ENCODE measurements around the gene HIF1AN. TPM values are rescaled to one million over a fixed set of nuclear protein-coding genes. Genes with fewer than 3 reads are reported as not detected.

Gene HIF1AN
- total and polyA plus RNA-seq, 10 donors, result 3.0 to 48.2 (median 25.3) TPM

DNA sequence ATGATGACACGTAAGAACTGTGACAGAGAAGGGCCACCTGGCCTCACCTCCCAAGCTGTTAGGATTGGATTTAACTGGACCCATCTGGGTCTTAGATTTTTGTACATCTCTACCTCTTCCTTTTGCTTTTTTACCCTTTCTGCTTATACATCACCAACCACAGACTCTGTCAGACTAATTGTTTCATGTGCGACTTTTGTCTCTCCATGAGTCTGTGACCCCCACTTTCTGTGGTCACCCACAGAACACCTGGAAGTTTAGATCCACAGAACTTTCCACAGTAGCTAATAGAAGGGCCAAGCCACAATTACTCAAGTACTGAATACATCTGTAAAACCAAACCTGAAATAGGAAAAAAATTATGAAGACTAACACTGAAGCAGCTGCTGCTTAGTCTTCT, 39.2 kb upstream of the HIF1AN start:
- 84 to 92% (median 87%) methylated on average over 2 of the region's 2 CpGs for WGBS, 5 donors
- H3K27me3 ChIP-seq (replicated peaks in 1 of 7), result no peaks in the 10 kb centered on the region

DNA sequence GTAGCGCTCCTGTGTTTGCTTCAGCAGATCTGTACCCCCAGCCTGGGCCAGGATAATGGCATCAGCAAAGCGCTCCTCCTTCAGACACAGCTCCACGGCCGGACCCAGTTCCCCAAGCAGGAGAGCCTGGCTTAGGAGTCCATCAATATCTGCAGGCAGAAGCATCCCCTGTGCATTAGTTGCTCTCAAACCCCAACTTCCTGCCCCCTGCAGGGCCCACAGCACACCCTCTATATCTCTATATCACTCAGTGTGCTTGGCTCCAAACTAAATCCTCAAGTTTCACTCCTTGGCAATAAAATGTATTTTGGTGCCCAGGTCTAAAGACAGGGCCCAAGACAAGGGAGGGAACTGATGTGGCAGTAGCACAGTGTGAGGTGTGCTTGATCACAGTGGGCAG, 37.7 kb upstream of the HIF1AN start:
- Histone ChIP-seq H3K4me3 (no peak overlapping the region), H3K9me3 (no peaks in the 10 kb centered on the region), H3K36me3 (peaks cover 0 to 99% (median 52%) of the 10 kb centered on the region in 6 donors), H3K27ac (no peak overlapping the region), H3K27me3 (replicated peaks in 1 of 7) (no peaks in the 10 kb centered on the region), H3K4me1 (peaks cover 0 to 7% (median 0%) of the 10 kb centered on the region in 6 donors)
- intact Hi-C loops (cut with DNase I; ENCODE audit: low total_unique reads), result no loop called here
- TF ChIP-seq POLR2AphosphoS5 (IDR thresholded peaks at IDR 0.05), result no peak
- TF ChIP-seq, protein P1, sequence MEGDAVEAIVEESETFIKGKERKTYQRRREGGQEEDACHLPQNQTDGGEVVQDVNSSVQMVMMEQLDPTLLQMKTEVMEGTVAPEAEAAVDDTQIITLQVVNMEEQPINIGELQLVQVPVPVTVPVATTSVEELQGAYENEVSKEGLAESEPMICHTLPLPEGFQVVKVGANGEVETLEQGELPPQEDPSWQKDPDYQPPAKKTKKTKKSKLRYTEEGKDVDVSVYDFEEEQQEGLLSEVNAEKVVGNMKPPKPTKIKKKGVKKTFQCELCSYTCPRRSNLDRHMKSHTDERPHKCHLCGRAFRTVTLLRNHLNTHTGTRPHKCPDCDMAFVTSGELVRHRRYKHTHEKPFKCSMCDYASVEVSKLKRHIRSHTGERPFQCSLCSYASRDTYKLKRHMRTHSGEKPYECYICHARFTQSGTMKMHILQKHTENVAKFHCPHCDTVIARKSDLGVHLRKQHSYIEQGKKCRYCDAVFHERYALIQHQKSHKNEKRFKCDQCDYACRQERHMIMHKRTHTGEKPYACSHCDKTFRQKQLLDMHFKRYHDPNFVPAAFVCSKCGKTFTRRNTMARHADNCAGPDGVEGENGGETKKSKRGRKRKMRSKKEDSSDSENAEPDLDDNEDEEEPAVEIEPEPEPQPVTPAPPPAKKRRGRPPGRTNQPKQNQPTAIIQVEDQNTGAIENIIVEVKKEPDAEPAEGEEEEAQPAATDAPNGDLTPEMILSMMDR (IDR thresholded peaks at IDR 0.05 in 8 of 11, conservative IDR thresholded peaks at IDR 0.05 in 3 of 11), result no peak
- TF ChIP-seq POLR2A (IDR thresholded peaks at IDR 0.05), result no peak
- 92 to 98% (median 96%) methylated on average over 4 of the region's 4 CpGs for WGBS, 5 donors
- DNase-seq, result no peak

More for the DNA sequence above, 39.2 kb upstream of the HIF1AN start:
- TF ChIP-seq POLR2AphosphoS5 (IDR thresholded peaks at IDR 0.05), result no peak
- no peak for TF ChIP-seq POLR2A (IDR thresholded peaks at IDR 0.05)
- TF ChIP-seq, protein P1 (IDR thresholded peaks at IDR 0.05 in 8 of 11, conservative IDR thresholded peaks at IDR 0.05 in 3 of 11), result no peak
- DNase-seq, result no peak
- H3K4me3 ChIP-seq, result no peak overlapping the region
- no peak overlapping the region for H3K27ac ChIP-seq
- H3K36me3 ChIP-seq, result peaks cover 0 to 99% (median 54%) of the 10 kb centered on the region in 6 donors
- intact Hi-C loops (cut with DNase I; ENCODE audit: low total_unique reads), result no loop called here
- no peaks in the 10 kb centered on the region for H3K9me3 ChIP-seq
- no peaks in the 10 kb centered on the region for H3K4me1 ChIP-seq

DNA sequence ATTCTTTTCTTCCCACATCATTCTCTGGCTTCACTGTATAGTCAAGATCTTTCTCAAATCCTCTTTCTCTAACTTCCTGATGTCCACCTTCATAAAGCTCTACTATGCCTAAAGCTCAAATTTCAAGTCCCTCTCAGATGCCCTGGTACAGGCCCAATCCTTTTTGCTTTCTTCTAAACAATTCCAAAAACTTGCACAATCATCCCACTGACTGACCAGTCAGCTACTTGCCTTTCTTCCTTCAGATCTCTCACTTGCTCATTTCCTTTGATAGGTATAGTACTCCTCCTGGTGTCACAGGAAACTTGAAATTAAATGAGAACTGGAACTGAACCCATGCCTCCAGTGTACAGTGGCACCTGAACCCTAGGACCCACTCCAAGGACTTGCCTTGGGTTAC, 34.3 kb upstream of the HIF1AN start:
- peaks cover 0 to 12% (median 0%) of the 10 kb centered on the region in 6 donors for H3K4me1 ChIP-seq
- no peaks in the 10 kb centered on the region for H3K27me3 ChIP-seq (replicated peaks in 1 of 7)
- intact Hi-C loops (cut with DNase I; ENCODE audit: low total_unique reads), result no loop called here
- no peaks in the 10 kb centered on the region for H3K9me3 ChIP-seq
- TF ChIP-seq POLR2AphosphoS5 (IDR thresholded peaks at IDR 0.05) (no peak), POLR2A (IDR thresholded peaks at IDR 0.05) (no peak)
- TF ChIP-seq, protein P1 (IDR thresholded peaks at IDR 0.05 in 8 of 11, conservative IDR thresholded peaks at IDR 0.05 in 3 of 11), result no peak
- no peak overlapping the region for H3K4me3 ChIP-seq
- H3K36me3 ChIP-seq, result peaks cover 0 to 94% (median 39%) of the 10 kb centered on the region in 6 donors
- no peak for DNase-seq
- no peak overlapping the region for H3K27ac ChIP-seq

DNA sequence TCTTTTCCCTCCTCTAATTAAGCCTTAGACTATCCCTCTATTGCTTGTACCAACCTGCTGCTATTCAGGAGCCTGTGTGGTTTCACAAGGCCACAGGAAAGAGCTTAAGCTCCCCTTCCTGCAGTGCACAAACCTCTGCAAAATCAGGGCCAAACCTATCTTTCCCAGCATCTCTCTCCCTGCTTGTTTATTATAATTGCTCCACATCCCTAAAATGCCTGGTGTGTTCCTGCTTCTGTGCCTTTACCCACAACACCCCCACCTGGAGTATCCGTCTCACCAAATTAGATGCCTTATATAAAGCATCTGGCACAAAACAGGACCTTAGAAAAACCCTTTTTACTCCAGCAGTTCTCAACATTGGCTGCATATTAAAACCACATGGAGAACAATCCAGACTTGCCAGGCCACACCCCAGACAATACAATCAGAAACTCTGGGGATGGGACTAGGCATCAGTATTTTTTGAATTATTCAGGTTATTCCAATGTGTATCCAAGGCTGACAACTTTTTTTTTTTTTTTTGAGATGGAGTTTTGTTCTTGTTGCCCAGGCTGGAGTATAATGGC, 32.7 kb upstream of the HIF1AN start:
- H3K27me3 ChIP-seq (replicated peaks in 1 of 7), result no peaks in the 10 kb centered on the region
- no peak overlapping the region for H3K27ac ChIP-seq
- H3K4me3 ChIP-seq, result no peak overlapping the region
- TF ChIP-seq, protein P1 (IDR thresholded peaks at IDR 0.05 in 8 of 11, conservative IDR thresholded peaks at IDR 0.05 in 3 of 11), result no peak
- no peak for TF ChIP-seq POLR2A (IDR thresholded peaks at IDR 0.05)
- no peak for TF ChIP-seq POLR2AphosphoS5 (IDR thresholded peaks at IDR 0.05)
- peaks cover 0 to 12% (median 0%) of the 10 kb centered on the region in 6 donors for H3K4me1 ChIP-seq
- no peaks in the 10 kb centered on the region for H3K9me3 ChIP-seq
- no peak for DNase-seq
- 71 to 89% (median 85%) methylated on average over 1 of the region's 1 CpG for WGBS, 5 donors
- intact Hi-C loops (cut with DNase I; ENCODE audit: low total_unique reads), result no loop called here
- peaks cover 0 to 94% (median 32%) of the 10 kb centered on the region in 6 donors for H3K36me3 ChIP-seq
